ENCODE results near the gene OAS2. TPM values are rescaled to one million over a fixed set of nuclear protein-coding genes. Genes with fewer than 3 reads are reported as not detected.
A peak's percentile ranks its signal among the peaks of the same experiment; 100 is the strongest.

OAS2 gene
- total and polyA plus RNA-seq, 2 experiments from 2014 or later: 0.54 to 0.56 TPM

DNA sequence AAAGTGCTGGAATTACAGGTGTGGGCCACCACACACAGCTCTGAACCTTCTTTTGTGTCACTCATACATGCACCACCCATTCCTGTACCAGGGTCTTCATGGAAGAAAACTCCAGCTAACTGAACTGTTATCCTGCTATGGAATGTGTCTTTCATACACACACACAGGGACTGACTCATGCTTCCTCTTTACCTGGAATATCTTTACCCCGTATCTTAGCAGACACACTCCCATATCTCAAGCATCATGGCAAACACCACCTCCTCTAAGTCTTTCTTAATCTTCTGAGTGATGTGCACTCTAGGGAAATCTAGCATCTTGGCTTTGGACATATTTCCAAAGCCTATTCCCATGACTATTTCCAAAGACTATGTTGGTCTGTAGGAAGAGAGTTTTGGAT, 43.2 kb downstream of the OAS2 start:
- Histone ChIP-seq H3K9me2 (ENCODE audit: insufficient read depth) (no peaks in the 10 kb centered on the region), H3F3A (ENCODE audit: insufficient read depth) (0 out of 2 replicates have a peak, but pooled peaks cover 6% of the 10 kb centered on the region), H3K27ac (no peak overlapping the region), H4K20me1 (ENCODE audit: insufficient read depth) (no peaks in the 10 kb centered on the region), H3K79me2 (ENCODE audit: insufficient read depth) (no peaks in the 10 kb centered on the region), H3K4me3 (no peak overlapping the region), H3K27me3 (replicated peaks; ENCODE audit: insufficient read depth) (0 out of 2 replicates have a peak, but pooled peaks cover 6% of the 10 kb centered on the region), H3K9ac (no peak overlapping the region), H3K9me3 (ENCODE audit: low read depth) (no peaks in the 10 kb centered on the region), H3K36me3 (ENCODE audit: low read depth) (no peaks in the 10 kb centered on the region), H3K4me2 (ENCODE audit: unreplicated experiment) (no peak overlapping the region), H2AFZ (no peak overlapping the region), H3K4me1 (ENCODE audit: insufficient read depth) (peaks cover 7% of the 10 kb centered on the region; the same call in 1 of the 2 replicates)
- 32 to 53% methylated on average over 1 of the region's 1 CpG for WGBS, 2 experiments (ENCODE audit: low coverage in 1 of 2, low lambda C conversion rate in 2 of 2, missing lambda C conversion rate in 2 of 2)
- DNase-seq: no peak
- TF ChIP-seq EZH2phosphoT487 (IDR thresholded peaks at IDR 0.05; ENCODE audit: insufficient read depth, low read depth) (no peak), EZH2 (IDR thresholded peaks at IDR 0.05; ENCODE audit: insufficient read depth, poor library complexity, severe bottlenecking) (no peak)
- in situ Hi-C loops (cut with MboI): no loop called here

DNA sequence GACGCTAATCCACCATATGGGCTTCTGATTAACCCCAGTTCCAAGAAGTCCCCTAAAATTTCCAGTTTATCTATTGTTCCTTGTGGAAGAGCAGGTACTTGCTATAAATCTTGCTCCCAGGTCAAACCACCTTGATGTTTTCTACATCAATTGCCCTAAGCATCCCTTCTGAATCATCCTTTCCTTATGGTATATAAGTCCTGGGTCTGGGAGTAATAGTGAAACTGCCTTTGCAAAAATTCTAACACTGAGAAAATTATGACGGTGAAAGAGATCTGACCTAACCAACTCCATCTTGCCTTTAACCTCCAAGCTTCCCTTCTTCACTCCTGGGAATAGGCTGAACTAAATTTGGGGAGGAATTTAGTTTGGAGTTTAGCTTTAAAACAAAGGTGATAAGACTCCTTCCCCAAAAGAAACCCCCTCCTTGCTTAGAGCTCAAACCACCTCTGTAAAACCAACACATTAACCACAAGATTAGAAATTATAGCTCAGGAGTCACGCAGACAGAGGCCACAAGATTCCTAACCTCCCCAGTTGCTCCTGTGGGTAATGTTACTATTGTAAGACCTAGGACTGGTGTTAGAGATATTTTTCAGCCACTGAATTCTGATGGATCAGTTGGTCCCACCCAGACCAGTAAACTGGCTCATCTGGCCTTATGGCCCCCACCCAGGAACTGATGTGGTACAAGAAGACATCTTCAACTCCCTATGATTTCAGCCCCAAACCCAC, 44.4 kb downstream of the OAS2 start:
- H3K27ac ChIP-seq: no peak overlapping the region
- no peaks in the 10 kb centered on the region for H3K79me2 ChIP-seq (ENCODE audit: insufficient read depth)
- no peaks in the 10 kb centered on the region for H3K9me2 ChIP-seq (ENCODE audit: insufficient read depth)
- H3K4me1 ChIP-seq (ENCODE audit: insufficient read depth): peaks cover 7% of the 10 kb centered on the region; the same call in 1 of the 2 replicates
- no peak overlapping the region for H2AFZ ChIP-seq
- no peak for DNase-seq
- H3K27me3 ChIP-seq (replicated peaks; ENCODE audit: insufficient read depth): peaks cover 6% of the 10 kb centered on the region; the same call in 1 of the 2 replicates
- no peak overlapping the region for H3K4me2 ChIP-seq (ENCODE audit: unreplicated experiment)
- no peaks in the 10 kb centered on the region for H3K9me3 ChIP-seq (ENCODE audit: low read depth)
- TF ChIP-seq EZH2phosphoT487 (IDR thresholded peaks at IDR 0.05; ENCODE audit: insufficient read depth, low read depth) (no peak), EZH2 (IDR thresholded peaks at IDR 0.05; ENCODE audit: insufficient read depth, poor library complexity, severe bottlenecking) (no peak)
- H3K4me3 ChIP-seq: no peak overlapping the region
- in situ Hi-C loops (cut with MboI): no loop called here
- WGBS, 2 experiments (ENCODE audit: low coverage in 1 of 2, low lambda C conversion rate in 2 of 2, missing lambda C conversion rate in 2 of 2): 50 to 54% methylated on average over 3 of the region's 3 CpGs
- H3K9ac ChIP-seq: no peak overlapping the region
- H3F3A ChIP-seq (ENCODE audit: insufficient read depth): 0 out of 2 replicates have a peak, but pooled peaks cover 6% of the 10 kb centered on the region
- H3K36me3 ChIP-seq (ENCODE audit: low read depth): no peaks in the 10 kb centered on the region
- no peaks in the 10 kb centered on the region for H4K20me1 ChIP-seq (ENCODE audit: insufficient read depth)

DNA sequence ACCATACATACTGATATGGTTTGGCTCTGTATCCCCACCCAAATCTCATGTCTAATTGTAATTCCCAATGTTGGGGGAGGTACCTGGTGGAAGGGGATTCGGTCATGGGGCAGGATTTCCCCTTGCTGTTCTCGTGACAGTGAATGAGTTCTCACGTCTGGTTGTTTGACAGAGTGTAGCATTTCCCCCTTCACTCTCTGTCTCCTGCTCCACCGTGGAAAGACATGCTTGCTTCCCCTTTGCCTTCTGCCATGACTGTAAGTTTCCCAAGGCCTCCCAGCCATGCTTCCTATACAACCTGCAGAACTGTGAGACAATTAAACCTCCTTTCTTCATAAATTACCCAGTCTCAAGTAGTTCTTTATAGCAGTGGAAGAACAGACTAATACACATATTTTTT, 49.4 kb downstream of the OAS2 start:
- Histone ChIP-seq H3K9me2 (ENCODE audit: insufficient read depth) (no peaks in the 10 kb centered on the region), H3K4me1 (ENCODE audit: insufficient read depth) (no peaks in the 10 kb centered on the region), H3K27ac (no peak overlapping the region), H3K9ac (no peak overlapping the region), H3F3A (ENCODE audit: insufficient read depth) (no peaks in the 10 kb centered on the region), H2AFZ (no peak overlapping the region), H3K4me2 (ENCODE audit: unreplicated experiment) (no peak overlapping the region), H4K20me1 (ENCODE audit: insufficient read depth) (no peaks in the 10 kb centered on the region), H3K27me3 (replicated peaks; ENCODE audit: insufficient read depth) (peaks cover 6% of the 10 kb centered on the region), H3K79me2 (ENCODE audit: insufficient read depth) (no peaks in the 10 kb centered on the region), H3K36me3 (ENCODE audit: low read depth) (no peaks in the 10 kb centered on the region), H3K9me3 (ENCODE audit: low read depth) (no peaks in the 10 kb centered on the region), H3K4me3 (no peak overlapping the region)
- no peak for TF ChIP-seq EZH2phosphoT487 (IDR thresholded peaks at IDR 0.05; ENCODE audit: insufficient read depth, low read depth)
- TF ChIP-seq EZH2 (IDR thresholded peaks at IDR 0.05; ENCODE audit: insufficient read depth, poor library complexity, severe bottlenecking): no peak
- DNase-seq: no peak
- in situ Hi-C loops (cut with MboI): no loop called here
- 25 to 27% methylated on average over 4 of the region's 4 CpGs for WGBS, 2 experiments (ENCODE audit: low coverage in 1 of 2, low lambda C conversion rate in 2 of 2, missing lambda C conversion rate in 2 of 2)

DNA sequence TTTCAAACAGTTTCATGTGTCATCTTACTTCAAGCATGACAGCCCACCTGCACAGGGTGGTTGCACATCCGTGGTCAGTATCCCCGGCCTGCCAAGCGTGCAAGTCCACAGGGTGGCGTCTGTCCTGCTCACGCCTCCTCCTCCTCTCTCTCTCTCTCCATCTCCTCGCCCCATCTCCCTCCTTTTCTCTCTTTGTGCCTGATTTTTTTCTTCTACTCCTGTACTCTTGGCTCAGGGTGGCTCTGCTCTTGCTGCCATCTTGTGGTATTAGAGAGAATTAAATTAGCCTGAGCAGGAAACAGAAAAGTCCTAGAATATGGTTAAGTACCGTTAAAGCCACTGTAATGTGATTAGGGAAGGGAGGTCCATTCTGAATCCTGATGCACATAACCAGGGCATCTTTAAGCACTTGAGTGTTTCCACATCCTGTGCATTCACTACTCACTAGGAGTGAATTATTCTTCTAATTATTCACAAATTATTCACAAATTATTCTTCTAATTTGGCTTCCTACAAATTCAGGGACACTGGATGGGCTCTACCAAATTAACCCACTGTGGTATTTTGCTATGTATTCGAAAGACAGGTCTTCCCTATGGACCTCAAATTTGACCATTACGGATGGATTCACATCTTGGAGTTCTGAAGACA, 52.7 kb downstream of the OAS2 start:
- peak; percentile 73 for DNase-seq
- H4K20me1 ChIP-seq (ENCODE audit: insufficient read depth): no peaks in the 10 kb centered on the region
- H3K79me2 ChIP-seq (ENCODE audit: insufficient read depth): no peaks in the 10 kb centered on the region
- H3K4me1 ChIP-seq (ENCODE audit: insufficient read depth): no peaks in the 10 kb centered on the region
- no peaks in the 10 kb centered on the region for H3F3A ChIP-seq (ENCODE audit: insufficient read depth)
- no peak overlapping the region for H3K9ac ChIP-seq
- 2% methylated on average over 9 of the region's 9 CpGs for WGBS, 2 experiments (ENCODE audit: low coverage in 1 of 2, low lambda C conversion rate in 2 of 2, missing lambda C conversion rate in 2 of 2)
- no peaks in the 10 kb centered on the region; the same call in none of the 2 replicates for H3K27me3 ChIP-seq (replicated peaks; ENCODE audit: insufficient read depth)
- H3K27ac ChIP-seq: no peak overlapping the region
- no peak overlapping the region for H3K4me2 ChIP-seq (ENCODE audit: unreplicated experiment)
- no peaks in the 10 kb centered on the region for H3K36me3 ChIP-seq (ENCODE audit: low read depth)
- H3K9me2 ChIP-seq (ENCODE audit: insufficient read depth): no peaks in the 10 kb centered on the region
- no peak for TF ChIP-seq EZH2 (IDR thresholded peaks at IDR 0.05; ENCODE audit: insufficient read depth, poor library complexity, severe bottlenecking)
- no peak for TF ChIP-seq EZH2phosphoT487 (IDR thresholded peaks at IDR 0.05; ENCODE audit: insufficient read depth, low read depth)
- in situ Hi-C loops (cut with MboI): no loop called here
- H2AFZ ChIP-seq: no peak overlapping the region
- H3K9me3 ChIP-seq (ENCODE audit: low read depth): no peaks in the 10 kb centered on the region
- no peak overlapping the region for H3K4me3 ChIP-seq
